ENCODE data around the gene THSD7B.

DNA sequence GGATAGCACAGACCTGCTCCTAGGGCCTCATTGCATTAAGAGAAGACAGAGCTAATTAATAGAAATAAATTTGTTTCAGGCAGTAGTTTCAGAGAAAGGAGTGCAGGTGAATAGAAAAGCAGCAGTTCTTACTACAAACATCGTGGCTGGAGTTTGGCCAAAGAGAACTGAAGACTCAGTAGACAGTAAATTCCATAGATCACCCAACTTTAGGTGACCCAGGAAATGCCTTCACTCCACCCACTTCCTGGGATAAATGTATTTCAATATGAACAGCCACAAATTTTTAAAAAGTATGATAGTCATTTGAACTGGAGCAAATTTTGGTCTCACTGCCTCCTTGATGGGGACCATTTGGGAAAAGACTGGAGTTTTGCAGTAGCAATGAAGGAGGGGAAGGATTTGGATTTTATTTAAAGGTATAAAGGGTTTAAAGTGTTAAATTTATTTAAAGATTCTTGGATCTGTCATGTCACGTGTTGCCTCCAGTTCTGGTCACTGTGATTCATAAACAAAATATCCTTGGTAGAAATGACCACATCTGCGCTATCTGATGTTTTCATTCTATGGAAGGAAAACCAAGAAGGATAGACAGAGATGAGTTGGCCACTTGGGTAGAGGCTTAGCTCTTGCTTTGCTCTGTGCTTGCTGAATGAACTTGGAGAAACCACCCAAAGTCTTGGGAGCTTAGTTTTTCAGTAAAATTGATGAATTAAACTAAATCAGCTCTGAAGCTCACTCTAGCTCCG is 390.2 kb downstream of the THSD7B start:
- TF ChIP-seq, protein P1, sequence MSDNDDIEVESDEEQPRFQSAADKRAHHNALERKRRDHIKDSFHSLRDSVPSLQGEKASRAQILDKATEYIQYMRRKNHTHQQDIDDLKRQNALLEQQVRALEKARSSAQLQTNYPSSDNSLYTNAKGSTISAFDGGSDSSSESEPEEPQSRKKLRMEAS (IDR thresholded peaks at IDR 0.05): no peak
- TF ChIP-seq NFIC (IDR thresholded peaks at IDR 0.05): no peak
- TF ChIP-seq EP300 (IDR thresholded peaks at IDR 0.05; ENCODE audit: borderline replicate concordance): no peak
- no peak for TF ChIP-seq RAD21 (IDR thresholded peaks at IDR 0.05; ENCODE audit: low read depth)
- TF ChIP-seq, protein P2, sequence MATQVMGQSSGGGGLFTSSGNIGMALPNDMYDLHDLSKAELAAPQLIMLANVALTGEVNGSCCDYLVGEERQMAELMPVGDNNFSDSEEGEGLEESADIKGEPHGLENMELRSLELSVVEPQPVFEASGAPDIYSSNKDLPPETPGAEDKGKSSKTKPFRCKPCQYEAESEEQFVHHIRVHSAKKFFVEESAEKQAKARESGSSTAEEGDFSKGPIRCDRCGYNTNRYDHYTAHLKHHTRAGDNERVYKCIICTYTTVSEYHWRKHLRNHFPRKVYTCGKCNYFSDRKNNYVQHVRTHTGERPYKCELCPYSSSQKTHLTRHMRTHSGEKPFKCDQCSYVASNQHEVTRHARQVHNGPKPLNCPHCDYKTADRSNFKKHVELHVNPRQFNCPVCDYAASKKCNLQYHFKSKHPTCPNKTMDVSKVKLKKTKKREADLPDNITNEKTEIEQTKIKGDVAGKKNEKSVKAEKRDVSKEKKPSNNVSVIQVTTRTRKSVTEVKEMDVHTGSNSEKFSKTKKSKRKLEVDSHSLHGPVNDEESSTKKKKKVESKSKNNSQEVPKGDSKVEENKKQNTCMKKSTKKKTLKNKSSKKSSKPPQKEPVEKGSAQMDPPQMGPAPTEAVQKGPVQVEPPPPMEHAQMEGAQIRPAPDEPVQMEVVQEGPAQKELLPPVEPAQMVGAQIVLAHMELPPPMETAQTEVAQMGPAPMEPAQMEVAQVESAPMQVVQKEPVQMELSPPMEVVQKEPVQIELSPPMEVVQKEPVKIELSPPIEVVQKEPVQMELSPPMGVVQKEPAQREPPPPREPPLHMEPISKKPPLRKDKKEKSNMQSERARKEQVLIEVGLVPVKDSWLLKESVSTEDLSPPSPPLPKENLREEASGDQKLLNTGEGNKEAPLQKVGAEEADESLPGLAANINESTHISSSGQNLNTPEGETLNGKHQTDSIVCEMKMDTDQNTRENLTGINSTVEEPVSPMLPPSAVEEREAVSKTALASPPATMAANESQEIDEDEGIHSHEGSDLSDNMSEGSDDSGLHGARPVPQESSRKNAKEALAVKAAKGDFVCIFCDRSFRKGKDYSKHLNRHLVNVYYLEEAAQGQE (IDR thresholded peaks at IDR 0.05; ENCODE audit: low read depth): no peak
- TF ChIP-seq CEBPB (IDR thresholded peaks at IDR 0.05): no peak
- TF ChIP-seq TAF1 (IDR thresholded peaks at IDR 0.05; ENCODE audit: low read depth): no peak
- no peak for TF ChIP-seq TCF12 (IDR thresholded peaks at IDR 0.05; ENCODE audit: low read depth)
- TF ChIP-seq FOXM1 (IDR thresholded peaks at IDR 0.05; ENCODE audit: borderline replicate concordance, low read depth): no peak
- TF ChIP-seq, protein P3, sequence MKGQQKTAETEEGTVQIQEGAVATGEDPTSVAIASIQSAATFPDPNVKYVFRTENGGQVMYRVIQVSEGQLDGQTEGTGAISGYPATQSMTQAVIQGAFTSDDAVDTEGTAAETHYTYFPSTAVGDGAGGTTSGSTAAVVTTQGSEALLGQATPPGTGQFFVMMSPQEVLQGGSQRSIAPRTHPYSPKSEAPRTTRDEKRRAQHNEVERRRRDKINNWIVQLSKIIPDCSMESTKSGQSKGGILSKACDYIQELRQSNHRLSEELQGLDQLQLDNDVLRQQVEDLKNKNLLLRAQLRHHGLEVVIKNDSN (IDR thresholded peaks at IDR 0.05): no peak
- TF ChIP-seq YY1 (IDR thresholded peaks at IDR 0.05; ENCODE audit: low read depth): no peak
- TF ChIP-seq EGR1 (IDR thresholded peaks at IDR 0.05): no peak
